SK-N-SH (cell line): ENCODE data around the gene SEC16B. TPM values are rescaled to one million over a fixed set of nuclear protein-coding genes. Genes with fewer than 3 reads are reported as not detected.
A peak's percentile ranks its signal among the peaks of the same experiment; 100 is the strongest.

Experiments
- CTCF ChIA-PET: fragments of 300-600, 350-600 bp; formaldehyde crosslinking; extraction: SDS; loops from one replicate; lab custom pipeline; 2021; lab: Yijun Ruan, JAX
- POLR2A ChIA-PET: fragments of 350-600 bp; sonication (Branson Sonifier 250); formaldehyde crosslinking; extraction: SDS; loops from one replicate; lab custom pipeline; 2020; ENCODE audit warnings: antibody characterized with exemption, inconsistent platforms; lab: Yijun Ruan, JAX
- DNase-seq: peaks from one replicate; pipeline ENCODE4 v3.0.0; 2012
- H2AFZ ChIP-seq: fragments of 200-600 bp; sonication (generic); 2 replicates; pipeline ENCODE4 v1.8.1; 2016; ENCODE audit warnings: antibody characterized with exemption, mild to moderate bottlenecking, low read depth
- H3F3A ChIP-seq: fragments of 200-600 bp; sonication (generic); replicated peaks from 2 replicates; pipeline ENCODE3; 2016; ENCODE audit warnings: antibody characterized with exemption, mild to moderate bottlenecking; ENCODE audit not compliant: insufficient read depth
- H3K27ac ChIP-seq, 2 experiments: fragments of 200-500 bp in 1 of 2; fragments of 200-600 bp in 1 of 2; sonication (Bioruptor generic) in 1 of 2; sonication (generic), shearing (Covaris generic) in 1 of 2; 2 replicates each; pipeline versions ENCODE4 v1.5.1 to v1.6.1; 2014 to 2016; ENCODE audit warnings: low read depth in 2 of 2, inconsistent platforms in 1 of 2, low read length in 1 of 2, mild to moderate bottlenecking in 1 of 2, mixed read lengths in 1 of 2
- H3K27me3 ChIP-seq: fragments of 200-600 bp; sonication (generic), shearing (Covaris generic); 2 replicates; pipeline ENCODE4 v1.6.1; 2016; ENCODE audit warnings: mixed run types; ENCODE audit not compliant: insufficient read depth
- H3K36me3 ChIP-seq, 2 experiments: fragments of 200-500 bp in 1 of 2; fragments of 200-600 bp in 1 of 2; sonication (Bioruptor generic) in 1 of 2; sonication (generic) in 1 of 2; replicated peaks in 1 of 2; 2 replicates each; pipeline versions ENCODE3 to v1.5.1; 2014 to 2016; ENCODE audit warnings: low read length in 1 of 2, mild to moderate bottlenecking in 1 of 2; ENCODE audit not compliant: insufficient read depth in 2 of 2, control insufficient read depth in 1 of 2
- H3K4me1 ChIP-seq, 2 experiments: fragments of 200-500 bp in 1 of 2; fragments of 200-600 bp in 1 of 2; sonication (Bioruptor generic) in 1 of 2; sonication (generic), shearing (Covaris generic) in 1 of 2; 2 replicates each; pipeline versions ENCODE4 v1.5.1 to v1.6.1; 2014 to 2016; ENCODE audit warnings: low read depth in 1 of 2, low read length in 1 of 2, mixed run types in 1 of 2; ENCODE audit not compliant: insufficient read depth in 2 of 2, control insufficient read depth in 1 of 2
- H3K4me2 ChIP-seq: fragments of 200-600 bp; sonication (generic), shearing (Covaris generic); 2 replicates; pipeline ENCODE4 v1.6.1; 2017; ENCODE audit warnings: mixed run types
- H3K4me3 ChIP-seq, 2 experiments: fragments of 200-500 bp in 1 of 2; fragments of 200-600 bp in 1 of 2; sonication (Bioruptor generic) in 1 of 2; sonication (generic), shearing (Covaris generic) in 1 of 2; 2 replicates each; pipeline versions ENCODE4 v1.5.1 to v1.8.1; 2014 to 2016; ENCODE audit warnings: low read depth in 2 of 2, inconsistent platforms in 1 of 2, low read length in 1 of 2, mild to moderate bottlenecking in 1 of 2, mixed read lengths in 1 of 2, moderate library complexity in 1 of 2
- H3K79me2 ChIP-seq: fragments of 200-600 bp; sonication (generic); 2 replicates; pipeline ENCODE4 v1.8.1; 2017; ENCODE audit warnings: mild to moderate bottlenecking; ENCODE audit not compliant: insufficient read depth
- H3K9ac ChIP-seq: fragments of 200-600 bp; sonication (generic); 2 replicates; pipeline ENCODE4 v1.6.1; 2017; ENCODE audit warnings: mixed run types
- H3K9me2 ChIP-seq: fragments of 200-600 bp; sonication (generic); 2 replicates; pipeline ENCODE4 v1.6.1; 2017; ENCODE audit warnings: mixed run types
- H3K9me3 ChIP-seq: fragments of 200-600 bp; sonication (generic); 2 replicates; pipeline ENCODE4 v1.6.1; 2017; ENCODE audit warnings: mixed run types, mild to moderate bottlenecking, moderate library complexity
- H4K20me1 ChIP-seq: fragments of 200-600 bp; sonication (generic); 2 replicates; pipeline ENCODE4 v1.6.1; 2017; ENCODE audit warnings: mild to moderate bottlenecking, mixed run types; ENCODE audit not compliant: insufficient read depth
- CTCF ChIP-seq: fragments of 200-600 bp; sonication (generic); IDR thresholded peaks from 2 replicates; pipeline ENCODE4 v1.6.1; 2017; ENCODE audit warnings: antibody characterized with exemption, mild to moderate bottlenecking, moderate library complexity
- EP300 ChIP-seq, 2 experiments: IDR thresholded peaks; 2 replicates each; pipeline versions ENCODE4 v1.4.0 to v1.6.1; 2012; ENCODE audit warnings: borderline replicate concordance in 1 of 2, low read depth in 1 of 2, low read length in 1 of 2
- EZH2phosphoT487 ChIP-seq: fragments of 200-600 bp; sonication (generic); IDR thresholded peaks from 2 replicates; pipeline ENCODE4 v1.6.1; 2017; ENCODE audit warnings: low read depth, mixed run types, mild to moderate bottlenecking, antibody characterized with exemption, moderate library complexity, borderline replicate concordance
- FOSL2 ChIP-seq: IDR thresholded peaks from 2 replicates; pipeline ENCODE4 v1.4.0; 2012; ENCODE audit warnings: low read depth, mild to moderate bottlenecking, moderate library complexity, borderline replicate concordance
- FOXM1 ChIP-seq: IDR thresholded peaks from 2 replicates; pipeline ENCODE4 v1.4.0; 2012; ENCODE audit warnings: low read depth, mild to moderate bottlenecking
- GABPA ChIP-seq: IDR thresholded peaks from 2 replicates; pipeline ENCODE4 v1.4.0; 2012; ENCODE audit warnings: low read depth, mild to moderate bottlenecking
- GATA2 ChIP-seq: sonication (generic); formaldehyde crosslinking; IDR thresholded peaks from 2 replicates; pipeline ENCODE4 v1.5.0; 2020; ENCODE audit warnings: mild to moderate bottlenecking, missing genetic modification reagents
- JUND ChIP-seq: IDR thresholded peaks from 2 replicates; pipeline ENCODE4 v1.4.0; 2012
- MEF2A ChIP-seq: IDR thresholded peaks from 2 replicates; pipeline ENCODE4 v1.4.0; 2012; ENCODE audit warnings: low read depth, borderline replicate concordance
- NFIC ChIP-seq: IDR thresholded peaks from 2 replicates; pipeline ENCODE4 v1.4.0; 2012; ENCODE audit warnings: borderline replicate concordance
- NRF1 ChIP-seq: IDR thresholded peaks from 2 replicates; pipeline ENCODE4 v1.6.1; 2012; ENCODE audit warnings: low read depth, mild to moderate bottlenecking, low read length
- POLR2AphosphoS5 ChIP-seq: IDR thresholded peaks from 2 replicates; pipeline ENCODE4 v1.6.1; 2012; ENCODE audit warnings: low read depth, low read length
- RFX5 ChIP-seq: IDR thresholded peaks from 2 replicates; pipeline ENCODE4 v1.6.1; 2012; ENCODE audit warnings: mild to moderate bottlenecking, improper control_type of control experiment, low read length
- SMC3 ChIP-seq: IDR thresholded peaks from 2 replicates; pipeline ENCODE4 v1.6.1; 2012; ENCODE audit warnings: low read depth, low read length, improper control_type of control experiment
- TCF12 ChIP-seq: IDR thresholded peaks from 2 replicates; pipeline ENCODE4 v1.4.0; 2012
- TEAD4 ChIP-seq: IDR thresholded peaks from 2 replicates; pipeline ENCODE4 v1.4.0; 2012; ENCODE audit warnings: mild to moderate bottlenecking, borderline replicate concordance; ENCODE audit not compliant: insufficient read depth
- WGBS: methylation state at CpG from one replicate; pipeline ENCODE4 v1.1.6; 2017; ENCODE audit warnings: low lambda C conversion rate; 5-methylcytosine and 5-hydroxymethylcytosine counted together
- polyA plus RNA-seq, 3 experiments: library from polyadenylated mRNA; depleted of rRNA; stranded (reverse); fragments of >200 nt; gene quantifications; 2 replicates each; pipeline ENCODE4 v1.2.3, GENCODE V29; 2012
- TF ChIP-seq, protein P1 (sequence below): IDR thresholded peaks from 2 replicates; pipeline ENCODE4; 2012
- TF ChIP-seq, protein P2 (sequence below): IDR thresholded peaks from 2 replicates; pipeline ENCODE4 v1.4.0; 2012; ENCODE audit warnings: low read depth, borderline replicate concordance
- TF ChIP-seq, protein P3 (sequence below): IDR thresholded peaks from 2 replicates; pipeline ENCODE4 v1.4.0; 2012; ENCODE audit warnings: low read depth, borderline replicate concordance
- TF ChIP-seq, protein P4 (sequence below): IDR thresholded peaks from 2 replicates; pipeline ENCODE4 v1.6.1; 2012; ENCODE audit warnings: mild to moderate bottlenecking, low read depth, low read length, moderate library complexity

The SEC16B gene
- polyA plus RNA-seq, 1 of the 3 experiments (the other 2 are of a cell fraction): 0.31 TPM

DNA sequence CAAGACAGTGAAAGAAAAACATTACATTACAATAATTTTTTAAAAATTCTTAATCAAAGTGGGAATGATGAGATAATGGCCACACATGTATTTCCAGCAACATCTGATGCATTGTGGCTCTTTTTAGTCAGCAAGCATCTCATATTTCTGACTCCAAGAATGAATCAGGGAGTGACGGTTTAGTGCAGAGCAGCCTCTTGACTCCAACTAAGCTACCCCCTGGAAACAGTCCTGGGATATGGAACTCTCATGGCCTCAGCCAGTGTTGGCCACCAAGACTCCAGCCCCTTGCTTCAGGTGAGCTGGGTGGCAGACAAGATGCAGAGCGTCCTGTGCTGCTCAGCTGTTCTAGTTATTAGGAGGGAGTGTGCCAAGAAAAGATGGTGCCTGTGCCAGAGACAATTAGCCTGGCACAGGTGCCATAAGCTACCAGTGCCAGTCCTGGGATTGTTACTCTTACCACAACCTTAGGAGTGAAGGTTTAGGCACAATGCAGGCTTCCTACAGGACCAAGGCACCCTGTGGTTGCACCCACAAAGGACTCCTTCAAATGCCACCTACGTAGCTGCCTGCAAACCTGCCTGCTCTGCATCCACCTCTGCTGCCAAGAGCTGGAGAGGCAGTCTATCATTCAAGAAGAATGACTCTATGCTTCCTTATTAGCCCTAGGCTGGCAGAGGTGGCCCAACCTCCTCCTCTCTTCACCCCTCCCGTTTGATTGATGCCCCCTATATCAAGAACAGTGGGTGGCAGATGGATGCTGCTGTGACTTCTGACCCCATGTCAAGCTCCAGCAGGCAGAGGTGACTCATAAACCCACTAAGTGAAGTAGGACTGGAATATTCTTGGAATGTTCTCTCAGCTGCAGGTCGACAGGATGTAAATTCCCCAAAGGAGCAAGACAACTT, 6.0 kb upstream of the SEC16B start:
- Histone ChIP-seq H3K36me3 (no peaks in the 10 kb centered on the region), H2AFZ (no peak overlapping the region; the same call in 1 of the 2 replicates), H4K20me1 (no peaks in the 10 kb centered on the region), H3K4me1 (peaks cover 2 to 11% of the 10 kb centered on the region in 2 experiments; a peak in 2 of 4 replicates), H3K9me3 (no peaks in the 10 kb centered on the region), H3K79me2 (no peaks in the 10 kb centered on the region), H3K4me2 (peak overlapping the region; percentile 57), H3F3A (peaks cover 14% of the 10 kb centered on the region), H3K27ac (peak overlapping the region in 1 of 2 experiments; percentile 55; a peak in 2 of 4 replicates), H3K27me3 (no peaks in the 10 kb centered on the region), H3K9me2 (no peaks in the 10 kb centered on the region), H3K4me3 (no peak overlapping the region), H3K9ac (no peak overlapping the region)
- 36% methylated on average over 5 of the region's 5 CpGs for WGBS
- no peak for TF ChIP-seq TEAD4
- TF ChIP-seq, protein P1, sequence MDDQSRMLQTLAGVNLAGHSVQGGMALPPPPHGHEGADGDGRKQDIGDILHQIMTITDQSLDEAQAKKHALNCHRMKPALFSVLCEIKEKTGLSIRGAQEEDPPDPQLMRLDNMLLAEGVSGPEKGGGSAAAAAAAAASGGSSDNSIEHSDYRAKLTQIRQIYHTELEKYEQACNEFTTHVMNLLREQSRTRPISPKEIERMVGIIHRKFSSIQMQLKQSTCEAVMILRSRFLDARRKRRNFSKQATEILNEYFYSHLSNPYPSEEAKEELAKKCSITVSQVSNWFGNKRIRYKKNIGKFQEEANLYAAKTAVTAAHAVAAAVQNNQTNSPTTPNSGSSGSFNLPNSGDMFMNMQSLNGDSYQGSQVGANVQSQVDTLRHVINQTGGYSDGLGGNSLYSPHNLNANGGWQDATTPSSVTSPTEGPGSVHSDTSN: peak; percentile 65
- TF ChIP-seq GABPA: no peak
- TF ChIP-seq POLR2AphosphoS5: no peak
- TF ChIP-seq NFIC: no peak
- no peak for TF ChIP-seq MEF2A
- peak; percentile 36; the same call in 1 of the 2 replicates for TF ChIP-seq FOSL2
- TF ChIP-seq CTCF: no peak
- TF ChIP-seq TCF12: peak; percentile 64
- TF ChIP-seq, protein P2, sequence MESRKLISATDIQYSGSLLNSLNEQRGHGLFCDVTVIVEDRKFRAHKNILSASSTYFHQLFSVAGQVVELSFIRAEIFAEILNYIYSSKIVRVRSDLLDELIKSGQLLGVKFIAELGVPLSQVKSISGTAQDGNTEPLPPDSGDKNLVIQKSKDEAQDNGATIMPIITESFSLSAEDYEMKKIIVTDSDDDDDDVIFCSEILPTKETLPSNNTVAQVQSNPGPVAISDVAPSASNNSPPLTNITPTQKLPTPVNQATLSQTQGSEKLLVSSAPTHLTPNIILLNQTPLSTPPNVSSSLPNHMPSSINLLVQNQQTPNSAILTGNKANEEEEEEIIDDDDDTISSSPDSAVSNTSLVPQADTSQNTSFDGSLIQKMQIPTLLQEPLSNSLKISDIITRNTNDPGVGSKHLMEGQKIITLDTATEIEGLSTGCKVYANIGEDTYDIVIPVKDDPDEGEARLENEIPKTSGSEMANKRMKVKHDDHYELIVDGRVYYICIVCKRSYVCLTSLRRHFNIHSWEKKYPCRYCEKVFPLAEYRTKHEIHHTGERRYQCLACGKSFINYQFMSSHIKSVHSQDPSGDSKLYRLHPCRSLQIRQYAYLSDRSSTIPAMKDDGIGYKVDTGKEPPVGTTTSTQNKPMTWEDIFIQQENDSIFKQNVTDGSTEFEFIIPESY: no peak
- TF ChIP-seq FOXM1: no peak
- TF ChIP-seq, protein P3, sequence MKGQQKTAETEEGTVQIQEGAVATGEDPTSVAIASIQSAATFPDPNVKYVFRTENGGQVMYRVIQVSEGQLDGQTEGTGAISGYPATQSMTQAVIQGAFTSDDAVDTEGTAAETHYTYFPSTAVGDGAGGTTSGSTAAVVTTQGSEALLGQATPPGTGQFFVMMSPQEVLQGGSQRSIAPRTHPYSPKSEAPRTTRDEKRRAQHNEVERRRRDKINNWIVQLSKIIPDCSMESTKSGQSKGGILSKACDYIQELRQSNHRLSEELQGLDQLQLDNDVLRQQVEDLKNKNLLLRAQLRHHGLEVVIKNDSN: no peak
- TF ChIP-seq, protein P4, sequence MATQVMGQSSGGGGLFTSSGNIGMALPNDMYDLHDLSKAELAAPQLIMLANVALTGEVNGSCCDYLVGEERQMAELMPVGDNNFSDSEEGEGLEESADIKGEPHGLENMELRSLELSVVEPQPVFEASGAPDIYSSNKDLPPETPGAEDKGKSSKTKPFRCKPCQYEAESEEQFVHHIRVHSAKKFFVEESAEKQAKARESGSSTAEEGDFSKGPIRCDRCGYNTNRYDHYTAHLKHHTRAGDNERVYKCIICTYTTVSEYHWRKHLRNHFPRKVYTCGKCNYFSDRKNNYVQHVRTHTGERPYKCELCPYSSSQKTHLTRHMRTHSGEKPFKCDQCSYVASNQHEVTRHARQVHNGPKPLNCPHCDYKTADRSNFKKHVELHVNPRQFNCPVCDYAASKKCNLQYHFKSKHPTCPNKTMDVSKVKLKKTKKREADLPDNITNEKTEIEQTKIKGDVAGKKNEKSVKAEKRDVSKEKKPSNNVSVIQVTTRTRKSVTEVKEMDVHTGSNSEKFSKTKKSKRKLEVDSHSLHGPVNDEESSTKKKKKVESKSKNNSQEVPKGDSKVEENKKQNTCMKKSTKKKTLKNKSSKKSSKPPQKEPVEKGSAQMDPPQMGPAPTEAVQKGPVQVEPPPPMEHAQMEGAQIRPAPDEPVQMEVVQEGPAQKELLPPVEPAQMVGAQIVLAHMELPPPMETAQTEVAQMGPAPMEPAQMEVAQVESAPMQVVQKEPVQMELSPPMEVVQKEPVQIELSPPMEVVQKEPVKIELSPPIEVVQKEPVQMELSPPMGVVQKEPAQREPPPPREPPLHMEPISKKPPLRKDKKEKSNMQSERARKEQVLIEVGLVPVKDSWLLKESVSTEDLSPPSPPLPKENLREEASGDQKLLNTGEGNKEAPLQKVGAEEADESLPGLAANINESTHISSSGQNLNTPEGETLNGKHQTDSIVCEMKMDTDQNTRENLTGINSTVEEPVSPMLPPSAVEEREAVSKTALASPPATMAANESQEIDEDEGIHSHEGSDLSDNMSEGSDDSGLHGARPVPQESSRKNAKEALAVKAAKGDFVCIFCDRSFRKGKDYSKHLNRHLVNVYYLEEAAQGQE: 0 out of 2 replicates have a peak, but pooled peaks have one; percentile 16
- TF ChIP-seq GATA2 (CRISPR knock-in tag): no peak
- no peak for TF ChIP-seq NRF1
- no peak for TF ChIP-seq EZH2phosphoT487
- TF ChIP-seq JUND: peak; percentile 53; the same call in 1 of the 2 replicates
- TF ChIP-seq RFX5: no peak
- no peak for TF ChIP-seq SMC3
- peak in 1 of 2 experiments; percentile 54; a peak in 1 of 4 replicates for TF ChIP-seq EP300 (IDR thresholded peaks at IDR 0.05; ENCODE audit: borderline replicate concordance in 1 of 2, low read depth in 1 of 2, low read length in 1 of 2)
- ChIA-PET POLR2A (no interaction called here), CTCF (interaction anchor here (0.7 to 1.6 kb wide), 3 partner anchors 13 to 56 kb away, joined by 3 to 4 read pairs (median 3); no protein-coding TSS in a partner anchor)
- no peak for DNase-seq
